RCC 7860 (cell line): Measurements from ENCODE around the gene PPP1R15A.
"Not testable (repeated sequence)": the region's sequence is repeated elsewhere in the genome, so short reads cannot be mapped to it uniquely, and the experiment has no call there.

Experiments
- DNase-seq: peaks from one replicate; pipeline ENCODE4 v3.0.0-alpha.2; 2015; ENCODE audit warnings: low spot score
- FAIRE-seq: peaks from 2 replicates; lab custom pipeline; 2012; peaks lifted over from hg19 to GRCh38; lab: Jason Lieb, UNC

Gene PPP1R15A

DNA sequence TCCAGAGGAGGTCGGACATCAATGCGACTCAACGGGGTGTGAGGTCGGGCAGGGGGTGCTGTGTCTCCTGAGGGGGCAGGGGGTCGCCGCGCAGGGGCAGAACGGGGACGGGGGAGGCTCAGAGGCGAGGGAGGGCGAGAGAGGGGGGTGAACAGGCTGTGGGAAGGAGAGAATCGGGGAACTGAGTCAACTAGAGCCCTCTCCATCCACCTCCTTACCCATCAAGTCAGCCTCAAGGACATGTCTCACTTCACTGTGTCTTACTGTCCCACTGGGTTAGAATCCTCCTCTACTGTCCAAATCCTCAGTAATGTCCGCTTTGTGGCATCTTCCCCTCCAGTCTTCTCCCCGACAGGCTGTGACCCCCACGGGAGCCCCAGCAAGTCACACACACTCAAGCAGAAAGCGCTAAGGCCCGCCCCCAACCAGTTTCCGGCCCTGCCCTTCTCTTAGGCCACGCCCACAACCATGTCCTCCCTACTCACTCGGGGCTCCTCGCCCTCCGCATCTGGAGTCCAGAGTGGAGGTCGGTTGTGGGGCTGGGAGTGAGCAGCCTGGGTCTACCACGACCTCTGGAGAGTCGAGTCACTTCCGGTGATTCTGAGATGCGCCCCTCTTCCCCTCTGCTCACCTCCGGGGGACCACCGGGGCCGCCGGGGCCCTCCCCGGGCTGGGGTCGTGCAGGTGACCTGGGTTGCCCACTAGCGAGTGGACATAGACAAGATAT, 13.1 kb upstream of the PPP1R15A start:
- FAIRE-seq = no peak

DNA sequence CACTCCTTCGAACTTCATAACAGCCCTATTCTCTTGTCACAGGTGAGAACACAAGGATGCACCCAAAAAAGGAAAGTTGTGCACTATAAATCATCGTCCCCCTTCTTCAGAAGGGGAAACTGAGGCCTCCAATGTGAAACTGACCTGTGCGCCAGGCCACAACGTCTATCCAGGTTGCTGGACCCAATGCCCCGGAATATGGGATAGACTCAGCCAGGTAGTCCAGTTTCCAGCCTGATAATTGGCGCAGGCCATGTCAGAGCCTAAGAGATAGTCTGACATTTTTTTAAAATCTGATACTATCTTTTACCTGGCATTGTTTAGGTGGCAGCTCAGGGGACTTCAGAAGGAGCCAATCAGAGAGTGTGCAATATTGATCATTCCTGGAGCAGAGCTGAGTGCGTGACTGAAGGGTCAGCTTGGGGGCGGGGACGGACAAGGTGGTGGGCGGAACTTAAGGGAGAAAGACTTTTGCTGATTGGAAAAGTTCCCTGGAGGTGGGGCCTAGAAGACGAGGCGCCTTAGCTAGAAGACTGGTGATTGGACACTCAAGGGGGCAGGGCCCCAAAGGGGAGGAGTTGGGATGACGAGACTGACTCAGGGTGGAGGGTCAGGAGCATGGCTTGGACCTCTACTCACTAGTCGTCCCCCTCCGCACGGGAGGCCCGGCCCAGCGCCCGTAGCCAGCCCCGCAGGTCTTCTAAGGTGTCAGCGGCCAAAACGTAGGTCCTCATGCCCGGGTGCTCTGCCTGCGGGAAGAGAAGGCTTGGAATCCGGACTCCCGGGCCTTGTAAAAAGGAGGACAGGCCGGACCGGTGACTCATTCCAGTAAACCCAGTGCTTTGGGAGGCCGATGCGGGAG, 12.3 kb upstream of the PPP1R15A start:
- DNase-seq (no peak), FAIRE-seq (no peak)

More for the DNA sequence above, 13.1 kb upstream of the PPP1R15A start:
- no peak for DNase-seq

DNA sequence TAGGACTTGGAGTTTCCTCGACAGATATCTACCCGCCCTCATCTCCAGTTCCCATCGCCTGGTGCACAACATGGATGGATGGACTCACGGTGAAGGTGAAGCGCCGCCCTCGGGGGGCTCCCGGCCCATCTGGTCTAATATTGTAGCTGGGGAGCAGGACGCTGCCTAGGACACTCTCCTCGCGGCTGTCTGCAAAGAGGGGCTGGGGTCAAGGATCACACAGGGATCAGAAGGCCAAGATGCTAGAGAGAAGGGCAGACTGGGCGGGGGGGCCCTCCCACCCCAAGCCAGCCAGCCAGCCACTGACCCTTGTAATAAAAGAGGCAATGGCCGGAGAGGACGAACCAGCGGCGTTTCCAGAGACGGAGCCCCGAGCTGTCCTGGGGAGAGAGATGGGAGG, 10.9 kb upstream of the PPP1R15A start:
- FAIRE-seq = no peak

DNA sequence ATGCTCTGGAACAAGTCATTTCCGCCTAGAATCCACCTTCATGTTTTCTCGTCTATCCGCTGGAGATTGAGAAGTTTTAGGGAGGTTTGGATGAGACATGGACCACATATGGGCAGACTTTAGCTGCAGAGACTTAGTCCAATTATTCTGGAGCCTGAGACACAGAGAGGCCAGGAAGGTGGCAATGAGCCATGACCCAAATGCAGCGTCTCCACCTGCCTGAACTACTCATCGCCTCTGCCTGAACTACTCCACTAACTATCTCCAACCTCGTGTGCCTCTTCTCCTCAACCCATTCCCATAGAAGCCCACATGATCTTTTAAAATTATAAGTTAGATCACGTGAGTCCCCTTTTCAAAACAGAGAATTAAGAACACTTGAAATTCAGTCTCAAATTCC, 9.4 kb upstream of the PPP1R15A start:
- FAIRE-seq = no peak
- DNase-seq = no peak

More for the DNA sequence above, 10.9 kb upstream of the PPP1R15A start:
- no peak for DNase-seq

DNA sequence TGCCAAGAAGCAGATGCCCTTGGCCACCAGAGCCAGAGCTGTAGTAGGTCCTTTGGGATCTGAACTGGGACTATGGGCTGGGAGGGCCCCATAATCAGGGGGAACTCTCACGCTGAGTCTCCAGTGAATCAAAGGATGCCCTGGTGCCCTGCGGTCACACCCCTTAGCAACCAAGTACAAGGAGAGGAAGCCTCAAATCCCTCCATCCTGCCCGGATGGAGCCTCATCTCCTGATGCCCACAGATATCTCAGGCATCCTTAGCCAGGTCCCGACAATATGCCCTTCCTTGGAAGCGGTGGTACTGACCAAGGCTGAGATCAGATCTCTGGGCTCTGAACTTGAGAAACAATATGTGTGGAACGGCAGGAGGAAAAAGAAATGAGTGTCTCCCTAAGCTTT, 5.5 kb upstream of the PPP1R15A start:
- no peak for FAIRE-seq
- no peak for DNase-seq

DNA sequence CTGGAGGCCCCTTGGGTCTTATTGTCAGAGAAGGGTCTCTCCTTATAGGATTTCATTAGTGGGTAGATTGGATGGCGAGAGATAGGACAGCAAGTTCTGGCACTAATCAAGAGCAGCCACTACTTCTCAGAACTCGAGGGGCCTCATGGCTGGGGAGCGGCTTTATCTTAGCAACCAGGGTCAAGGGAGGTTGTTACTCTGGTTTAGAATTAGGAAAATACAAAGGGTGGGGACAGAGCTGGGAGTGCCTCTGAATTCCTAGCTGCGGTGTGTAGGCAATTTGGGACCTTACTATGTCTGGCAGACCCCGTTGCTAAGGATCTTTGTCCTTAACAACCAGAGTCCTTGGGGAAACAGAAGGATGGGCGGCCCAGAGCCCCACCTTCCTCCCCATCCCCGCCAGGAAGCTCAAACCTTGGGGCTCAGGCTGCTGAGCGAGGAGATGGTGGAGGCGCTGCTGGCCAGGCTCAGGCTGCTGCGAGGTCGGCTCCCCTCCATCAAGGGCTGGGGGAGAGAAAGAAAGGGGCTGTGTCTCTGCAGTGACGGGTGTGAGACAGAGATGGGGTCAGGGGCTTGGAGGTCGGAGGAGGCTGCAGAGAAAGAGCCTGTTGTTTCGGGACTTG, 5.0 kb upstream of the PPP1R15A start:
- DNase-seq = no peak

DNA sequence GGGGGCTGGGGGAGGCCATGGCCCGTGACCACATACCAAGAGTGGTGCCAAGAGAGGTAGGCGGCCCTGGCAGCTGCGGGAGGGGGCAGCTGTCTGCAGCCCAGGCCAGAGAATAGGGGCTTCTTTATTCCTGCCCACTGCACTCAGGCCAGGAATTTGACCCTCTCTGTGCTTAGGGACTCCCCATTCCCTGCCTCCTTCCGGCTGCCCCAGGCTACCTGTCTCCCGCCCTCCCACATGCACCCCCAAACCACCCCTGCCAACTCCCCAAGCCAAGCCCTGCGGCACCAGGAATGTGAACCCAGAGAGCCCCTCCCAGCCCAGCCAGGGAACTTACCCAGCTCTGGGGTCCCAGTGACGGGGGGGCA, 4.5 kb upstream of the PPP1R15A start:
- no peak for FAIRE-seq
- DNase-seq = no peak

More for the DNA sequence above, 5.0 kb upstream of the PPP1R15A start:
- FAIRE-seq = no peak

DNA sequence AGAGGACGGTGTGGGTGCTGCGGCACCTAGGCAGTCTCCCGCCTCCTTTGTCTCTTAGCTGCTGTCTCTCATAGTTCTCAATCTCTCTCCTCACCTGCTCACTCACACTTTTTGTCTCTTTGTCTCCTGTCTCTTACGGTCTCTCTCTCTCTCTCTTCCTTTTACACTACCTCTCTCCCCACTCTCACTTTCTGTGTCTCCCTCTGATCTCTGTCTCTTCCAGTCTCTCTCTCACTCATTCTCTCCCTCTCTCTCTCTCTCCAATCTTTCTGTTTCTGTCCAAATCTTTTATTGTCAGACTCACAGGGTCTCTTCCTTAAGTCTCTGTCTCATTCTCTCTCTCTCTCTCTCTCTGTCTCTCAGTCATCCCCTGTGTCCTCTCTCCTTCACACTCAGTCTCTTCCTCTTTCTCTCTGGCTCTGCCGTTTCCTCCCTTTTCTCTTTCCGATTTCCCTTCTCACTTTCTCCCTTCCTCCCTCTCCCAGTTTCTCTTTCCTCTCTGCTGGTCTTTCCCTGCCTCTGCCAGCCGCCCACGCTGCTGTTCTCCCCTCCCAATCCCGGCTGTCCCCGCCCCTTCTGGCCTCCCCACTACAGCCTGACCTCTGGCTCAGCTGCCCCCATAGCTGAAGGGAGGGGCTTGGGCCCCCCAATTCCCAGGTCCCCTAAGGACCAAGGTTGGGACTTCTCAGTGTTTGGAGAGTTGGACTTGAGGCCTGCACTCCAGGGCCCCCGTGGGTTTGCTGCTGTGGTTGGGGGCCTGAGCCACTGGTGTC, 3.9 kb upstream of the PPP1R15A start, which contains the start of gene PLEKHA4:
Gene PLEKHA4 (minus strand): TSS at position 504 of the 773 bp plus-strand sequence. CDS start 997 bp downstream, outside the sequence.
- FAIRE-seq (no peak), DNase-seq (no peak)

DNA sequence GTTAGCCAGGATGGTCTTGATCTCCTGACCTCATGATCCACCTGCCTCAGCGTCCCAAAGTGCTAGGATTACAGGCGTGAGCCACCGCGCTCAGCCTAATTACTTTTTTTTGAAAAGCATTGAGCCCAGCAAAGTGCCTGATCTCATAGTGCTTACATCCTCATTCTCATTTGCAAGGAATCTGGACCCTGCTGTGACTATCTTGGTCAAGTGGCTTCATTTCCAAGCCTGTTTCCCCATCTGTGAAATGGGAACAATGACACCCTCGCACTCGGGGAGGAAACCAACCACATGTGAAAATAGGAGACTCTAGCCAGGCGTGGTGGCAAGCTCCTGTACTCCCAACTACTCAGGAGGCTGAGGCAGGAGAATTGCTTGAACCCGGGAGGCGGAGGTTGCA, 2.2 kb upstream of the PPP1R15A start:
- no peak for DNase-seq
- FAIRE-seq = no peak

DNA sequence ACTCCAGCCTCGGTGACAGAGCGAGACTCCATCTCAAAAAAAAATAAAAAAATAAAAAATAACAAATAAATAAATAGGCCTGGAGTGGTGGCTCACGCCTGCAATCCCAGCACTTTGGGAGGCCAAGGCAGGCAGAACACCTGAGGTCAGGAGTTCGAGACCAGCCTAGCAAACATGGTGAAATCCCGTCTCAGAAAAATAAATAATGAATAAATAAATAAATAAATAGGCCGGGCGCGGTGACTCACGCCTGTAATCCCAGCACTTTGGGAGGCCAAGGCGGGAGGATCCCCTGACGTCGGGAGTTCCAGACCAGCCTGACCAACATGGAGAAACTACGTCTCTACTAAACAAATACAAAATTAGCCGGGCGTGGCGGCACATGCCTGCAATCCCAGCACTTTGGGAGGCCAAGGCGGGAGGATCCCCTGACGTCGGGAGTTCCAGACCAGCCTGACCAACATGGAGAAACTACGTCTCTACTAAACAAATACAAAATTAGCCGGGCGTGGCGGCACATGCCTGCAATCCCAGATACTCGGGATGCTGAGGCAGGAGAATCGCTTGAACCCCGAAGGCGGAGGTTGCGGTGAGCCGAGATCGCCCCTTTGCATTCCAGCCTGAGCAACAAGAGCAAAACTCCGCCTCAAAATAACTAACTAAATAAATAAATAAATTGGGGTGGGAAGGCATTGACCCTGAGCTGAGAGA, 595 bp upstream of the PPP1R15A start:
- not testable (repeated sequence) for DNase-seq, FAIRE-seq

DNA sequence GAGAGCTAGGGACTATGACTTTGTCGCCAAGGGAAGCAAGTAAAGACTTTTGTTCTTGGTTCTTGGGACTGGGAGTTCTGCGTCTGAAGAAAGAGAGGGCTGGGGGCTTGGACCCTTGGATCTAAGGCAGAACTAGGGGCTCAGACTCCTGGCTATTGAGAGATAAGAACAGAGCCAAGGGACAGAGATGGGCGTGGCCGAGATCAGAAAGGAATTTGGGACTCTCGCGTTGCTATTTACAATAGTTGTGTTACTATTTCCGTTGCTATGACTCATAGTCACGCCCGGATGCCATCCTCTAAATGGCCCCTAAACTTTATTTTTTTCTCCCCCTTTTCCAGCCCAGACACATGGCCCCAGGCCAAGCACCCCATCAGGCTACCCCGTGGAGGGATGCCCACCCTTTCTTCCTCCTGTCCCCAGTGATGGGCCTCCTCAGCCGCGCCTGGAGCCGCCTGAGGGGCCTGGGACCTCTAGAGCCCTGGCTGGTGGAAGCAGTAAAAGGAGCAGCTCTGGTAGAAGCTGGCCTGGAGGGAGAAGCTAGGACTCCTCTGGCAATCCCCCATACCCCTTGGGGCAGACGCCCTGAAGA, 759 bp downstream of the PPP1R15A start:
- FAIRE-seq = no peak

DNA sequence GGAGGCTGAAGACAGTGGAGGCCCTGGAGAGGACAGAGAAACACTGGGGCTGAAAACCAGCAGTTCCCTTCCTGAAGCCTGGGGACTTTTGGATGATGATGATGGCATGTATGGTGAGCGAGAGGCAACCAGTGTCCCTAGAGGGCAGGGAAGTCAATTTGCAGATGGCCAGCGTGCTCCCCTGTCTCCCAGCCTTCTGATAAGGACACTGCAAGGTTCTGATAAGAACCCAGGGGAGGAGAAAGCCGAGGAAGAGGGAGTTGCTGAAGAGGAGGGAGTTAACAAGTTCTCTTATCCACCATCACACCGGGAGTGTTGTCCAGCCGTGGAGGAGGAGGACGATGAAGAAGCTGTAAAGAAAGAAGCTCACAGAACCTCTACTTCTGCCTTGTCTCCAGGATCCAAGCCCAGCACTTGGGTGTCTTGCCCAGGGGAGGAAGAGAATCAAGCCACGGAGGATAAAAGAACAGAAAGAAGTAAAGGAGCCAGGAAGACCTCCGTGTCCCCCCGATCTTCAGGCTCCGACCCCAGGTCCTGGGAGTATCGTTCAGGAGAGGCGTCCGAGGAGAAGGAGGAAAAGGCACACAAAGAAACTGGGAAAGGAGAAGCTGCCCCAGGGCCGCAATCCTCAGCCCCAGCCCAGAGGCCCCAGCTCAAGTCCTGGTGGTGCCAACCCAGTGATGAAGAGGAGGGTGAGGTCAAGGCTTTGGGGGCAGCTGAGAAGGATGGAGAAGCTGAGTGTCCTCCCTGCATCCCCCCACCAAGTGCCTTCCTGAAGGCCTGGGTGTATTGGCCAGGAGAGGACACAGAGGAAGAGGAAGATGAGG, 1.5 kb downstream of the PPP1R15A start:
- FAIRE-seq = no peak
- DNase-seq = no peak

More for the DNA sequence above, 759 bp downstream of the PPP1R15A start:
- DNase-seq = peak; percentile 88

DNA sequence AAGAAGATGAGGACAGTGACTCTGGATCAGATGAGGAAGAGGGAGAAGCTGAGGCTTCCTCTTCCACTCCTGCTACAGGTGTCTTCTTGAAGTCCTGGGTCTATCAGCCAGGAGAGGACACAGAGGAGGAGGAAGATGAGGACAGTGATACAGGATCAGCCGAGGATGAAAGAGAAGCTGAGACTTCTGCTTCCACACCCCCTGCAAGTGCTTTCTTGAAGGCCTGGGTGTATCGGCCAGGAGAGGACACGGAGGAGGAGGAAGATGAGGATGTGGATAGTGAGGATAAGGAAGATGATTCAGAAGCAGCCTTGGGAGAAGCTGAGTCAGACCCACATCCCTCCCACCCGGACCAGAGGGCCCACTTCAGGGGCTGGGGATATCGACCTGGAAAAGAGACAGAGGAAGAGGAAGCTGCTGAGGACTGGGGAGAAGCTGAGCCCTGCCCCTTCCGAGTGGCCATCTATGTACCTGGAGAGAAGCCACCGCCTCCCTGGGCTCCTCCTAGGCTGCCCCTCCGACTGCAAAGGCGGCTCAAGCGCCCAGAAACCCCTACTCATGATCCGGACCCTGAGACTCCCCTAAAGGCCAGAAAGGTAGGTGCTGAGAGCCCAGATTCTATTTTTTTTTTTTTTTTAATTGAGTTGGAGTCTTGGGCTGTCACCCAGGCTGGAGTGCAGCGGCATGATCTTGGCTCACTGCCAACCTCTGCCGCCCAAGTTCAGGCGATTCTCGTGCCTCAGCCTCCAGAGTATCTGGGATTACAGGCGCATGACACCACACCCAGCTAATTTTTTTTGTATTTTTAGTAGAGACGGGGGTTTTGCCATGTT, 2.3 kb downstream of the PPP1R15A start:
- FAIRE-seq = no peak
- peak; percentile 90 for DNase-seq

DNA sequence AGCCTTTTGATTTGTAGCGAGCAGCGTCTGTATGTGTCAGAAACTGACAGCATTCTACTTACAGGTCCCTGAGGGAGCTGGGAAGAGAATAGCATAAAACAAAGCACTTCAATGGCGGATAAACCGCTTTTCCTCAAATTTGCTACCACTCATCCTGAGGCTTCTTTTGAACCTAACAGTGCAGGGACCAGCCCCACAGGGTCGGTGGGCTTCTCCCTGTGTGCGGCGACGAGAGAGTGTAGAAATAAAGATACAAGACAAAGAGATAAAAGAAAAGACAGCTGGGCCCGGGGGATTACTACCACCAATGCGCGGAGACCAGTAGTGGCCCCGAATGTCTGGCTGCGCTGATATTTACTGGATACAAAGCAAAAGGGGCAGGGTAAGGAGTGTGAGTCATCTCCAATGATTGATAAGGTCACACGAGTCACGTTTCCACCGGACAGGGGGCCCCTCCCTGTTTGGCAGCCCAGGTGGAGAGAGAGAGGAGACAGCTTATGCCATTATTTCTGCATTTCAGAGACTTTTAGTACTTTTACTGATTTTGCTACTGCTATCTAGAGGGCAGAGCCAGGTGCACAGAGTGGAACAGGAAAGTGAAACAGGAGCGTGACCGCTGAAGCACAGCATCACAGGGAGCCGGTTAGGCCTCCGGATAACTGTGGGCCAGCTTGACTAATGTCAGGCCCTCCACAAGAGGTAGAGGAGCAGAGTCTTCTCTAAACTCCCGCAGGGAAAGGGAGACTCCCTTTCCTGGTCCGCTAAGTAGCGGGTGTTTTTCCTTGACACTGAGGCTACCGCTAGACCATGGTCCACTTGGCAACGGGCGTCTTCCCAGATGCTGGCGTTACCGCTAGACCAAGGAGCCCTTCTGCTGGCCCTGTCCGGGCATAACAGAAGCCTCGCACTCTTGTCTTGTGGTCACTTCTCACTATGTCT, 4.1 kb downstream of the PPP1R15A start:
- FAIRE-seq = not testable (repeated sequence)
- peak; percentile 23 for DNase-seq

DNA sequence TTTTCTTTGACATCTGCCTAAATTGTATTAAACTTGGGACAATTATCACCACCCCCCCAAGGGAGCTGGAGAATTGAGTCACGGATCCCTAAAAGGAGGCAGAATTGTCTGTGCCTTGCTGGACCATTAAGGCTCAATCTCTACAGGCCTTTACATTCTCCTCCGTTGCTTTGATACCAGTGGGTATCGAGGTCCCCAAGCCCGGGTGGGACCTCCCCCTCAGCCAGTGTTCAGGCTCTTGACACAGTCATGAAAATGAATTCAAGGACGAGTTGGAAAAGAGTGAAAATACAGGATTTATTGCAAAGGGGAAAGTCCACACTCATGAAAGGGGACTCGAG, 5.6 kb downstream of the PPP1R15A start:
- FAIRE-seq = no peak
- DNase-seq = no peak

DNA sequence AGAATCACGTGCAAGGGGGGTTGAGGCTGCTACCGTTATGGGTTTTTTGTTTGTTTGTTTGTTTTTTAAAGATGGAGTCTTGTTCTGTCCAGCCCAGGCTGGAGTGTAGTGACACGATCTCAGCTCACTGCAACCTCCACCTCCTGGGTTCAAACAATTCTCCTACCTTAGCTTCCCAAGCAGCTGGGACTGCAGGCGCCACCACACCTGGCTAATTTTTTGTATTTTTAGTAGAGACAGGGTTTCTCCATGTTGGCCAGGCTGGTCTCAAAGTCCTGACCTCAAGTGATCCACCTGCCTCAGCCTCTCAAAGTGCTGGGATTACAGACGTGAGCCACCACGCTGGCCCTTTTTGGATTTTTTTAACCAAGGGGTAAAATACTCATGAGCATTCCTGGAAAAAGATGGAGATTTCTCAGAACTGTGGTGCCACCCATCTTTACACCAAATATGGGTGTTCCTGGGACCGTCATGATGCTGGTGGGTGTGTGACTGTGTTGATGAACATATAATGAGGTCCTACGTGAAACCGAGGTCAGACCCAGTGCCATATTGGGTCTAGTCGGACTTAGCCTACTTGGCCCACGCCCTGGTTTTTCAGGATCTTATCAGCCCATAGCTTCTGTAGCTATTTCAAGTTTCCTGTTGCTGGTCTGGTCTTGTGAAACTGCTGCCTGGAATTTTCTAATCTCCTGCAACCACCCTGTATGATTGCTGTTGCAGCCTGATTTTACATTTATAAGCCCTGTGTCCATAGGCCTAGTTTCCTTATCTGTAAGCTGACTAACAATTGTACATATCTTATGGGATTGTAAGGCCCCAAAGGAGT, 6.2 kb downstream of the PPP1R15A start:
- no peak for FAIRE-seq
- DNase-seq = no peak
